Activated T-helper 17 cell treated with anti-CD3 and anti-CD28 coated beads, Interleukin-2, amount 50 U/mL, for 72 hours (primary cell): Measurements from ENCODE around the gene GGT6. TPM values are rescaled to one million over a fixed set of nuclear protein-coding genes. Genes with fewer than 3 reads are reported as not detected.

Source experiments
- ATAC-seq: fragments of 150-1000 bp; cut with Tn5 transposase; replicated peaks from 2 replicates; pipeline ENCODE4 v1.10.0; 2021; ENCODE audit warnings: mild to moderate bottlenecking, moderate library complexity
- H3K27ac Mint-ChIP-seq: one replicate; pipeline ENCODE4 v1.8.0; 2022; ENCODE audit warnings: mixed read lengths
- H3K27me3 Mint-ChIP-seq: one replicate; pipeline ENCODE4 v1.8.0; 2022; ENCODE audit warnings: mixed read lengths
- H3K36me3 Mint-ChIP-seq: one replicate; pipeline ENCODE4 v1.8.0; 2022; ENCODE audit warnings: low read depth, mild to moderate bottlenecking, mixed read lengths
- H3K4me1 Mint-ChIP-seq: one replicate; pipeline ENCODE4 v1.8.0; 2022; ENCODE audit warnings: mixed read lengths
- H3K4me3 Mint-ChIP-seq: one replicate; pipeline ENCODE4 v1.8.0; 2022; ENCODE audit warnings: mild to moderate bottlenecking, mixed read lengths
- H3K9me3 Mint-ChIP-seq: one replicate; pipeline ENCODE4 v1.8.0; 2022; ENCODE audit warnings: mixed read lengths
- total RNA-seq, 2 donors: library from RNA; stranded (reverse); gene quantifications; one replicate each; pipeline ENCODE4 v1.2.3, GENCODE V29; 2022

GGT6 gene
- total RNA-seq, 2 donors from 2014 or later: not detected

DNA sequence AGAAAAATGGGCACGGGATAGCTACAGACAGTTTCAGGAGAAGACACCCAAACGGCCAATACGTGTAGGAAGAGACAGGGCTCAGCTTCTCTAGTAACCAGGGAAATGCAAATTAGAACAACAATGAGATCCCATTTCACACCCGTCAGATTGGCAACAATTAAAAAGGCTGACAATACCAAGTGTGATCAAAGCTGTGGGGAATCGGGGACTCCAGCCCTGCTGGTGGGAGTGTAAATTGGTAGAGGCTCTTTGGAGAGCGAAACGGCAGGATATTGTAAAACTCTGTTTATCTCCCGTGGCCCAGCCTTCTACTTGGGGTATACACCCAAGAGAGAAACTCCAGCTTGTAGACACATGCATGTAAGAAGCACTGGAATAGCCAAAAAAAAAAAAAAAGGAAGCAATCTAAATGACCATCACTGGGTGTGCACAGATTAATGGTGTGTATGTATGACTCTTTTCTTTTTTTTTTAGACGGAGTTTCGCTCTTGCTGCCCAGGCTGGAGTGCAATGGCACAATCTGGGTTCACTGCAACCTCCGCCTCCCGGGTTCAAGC is 32.7 kb downstream of the GGT6 start:
- no peak overlapping the region for H3K4me3 Mint-ChIP-seq
- no peak overlapping the region for H3K27ac Mint-ChIP-seq
- no peak for ATAC-seq
- H3K9me3 Mint-ChIP-seq: no peaks in the 10 kb centered on the region
- H3K27me3 Mint-ChIP-seq: peaks cover 5% of the 10 kb centered on the region
- no peaks in the 10 kb centered on the region for H3K4me1 Mint-ChIP-seq
- H3K36me3 Mint-ChIP-seq: no peaks in the 10 kb centered on the region

DNA sequence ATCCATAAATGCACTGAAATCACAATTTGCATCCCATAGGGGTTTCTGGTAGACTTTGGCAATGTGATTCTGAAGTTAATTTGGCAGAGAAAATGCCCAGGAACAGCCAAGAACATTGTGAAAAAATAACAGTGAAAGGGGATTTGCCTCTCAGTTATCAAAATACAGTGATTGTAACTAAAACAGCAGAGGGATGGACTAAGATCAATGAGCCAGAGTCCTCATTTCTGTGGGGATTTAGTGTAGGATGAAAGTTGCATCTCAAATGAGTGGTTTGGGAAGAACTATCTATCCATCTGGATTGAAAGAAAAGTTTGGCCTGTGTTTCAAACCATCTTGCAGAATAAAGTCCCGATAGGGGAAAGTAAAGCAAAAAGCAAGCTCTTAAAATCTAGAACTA is 33.2 kb downstream of the GGT6 start:
- Mint-ChIP-seq H3K36me3 (no peaks in the 10 kb centered on the region), H3K9me3 (no peaks in the 10 kb centered on the region), H3K4me3 (no peak overlapping the region), H3K27me3 (peaks cover 4% of the 10 kb centered on the region), H3K27ac (no peak overlapping the region), H3K4me1 (no peaks in the 10 kb centered on the region)
- ATAC-seq: no peak

- Mint-ChIP-seq H3K36me3 (no peaks in the 10 kb centered on the region), H3K27ac (no peak overlapping the region), H3K4me1 (no peaks in the 10 kb centered on the region), H3K9me3 (no peaks in the 10 kb centered on the region), H3K4me3 (no peak overlapping the region), H3K27me3 (no peaks in the 10 kb centered on the region)
- ATAC-seq: no peak
These were observed 34.5 kb downstream of the GGT6 start for GRCh38 chr17:4525691-4526397.

GRCh38 chr17:4523946-4524345 is 36.4 kb downstream of the GGT6 start:
- no peak overlapping the region for H3K4me3 Mint-ChIP-seq

DNA sequence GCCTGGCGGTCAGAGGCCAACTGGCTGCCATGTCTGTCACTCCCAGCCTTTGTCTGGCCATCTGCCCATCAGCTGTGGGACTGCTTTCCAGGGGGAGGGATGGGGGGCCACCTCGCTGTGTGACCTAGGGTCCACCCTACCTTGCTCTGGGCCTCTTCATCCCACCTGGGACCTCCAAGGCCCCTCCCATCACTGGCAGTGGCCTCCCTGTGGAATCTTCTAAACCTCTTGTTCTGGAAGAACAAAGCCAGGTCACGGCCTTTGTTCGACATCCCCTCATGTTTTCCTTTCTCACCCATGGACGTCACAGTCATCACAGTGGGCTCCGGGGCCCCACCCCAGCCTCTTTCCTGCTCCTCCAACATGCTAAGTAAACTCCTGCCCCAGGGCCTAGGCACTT is 37.7 kb downstream of the GGT6 start:
- H3K4me1 Mint-ChIP-seq: no peaks in the 10 kb centered on the region
- no peaks in the 10 kb centered on the region for H3K9me3 Mint-ChIP-seq
- H3K27me3 Mint-ChIP-seq: no peaks in the 10 kb centered on the region
- ATAC-seq: no peak
- no peaks in the 10 kb centered on the region for H3K36me3 Mint-ChIP-seq
- no peak overlapping the region for H3K27ac Mint-ChIP-seq
- no peak overlapping the region for H3K4me3 Mint-ChIP-seq

More at GRCh38 chr17:4523946-4524345, 36.4 kb downstream of the GGT6 start:
- Mint-ChIP-seq H3K9me3 (no peaks in the 10 kb centered on the region), H3K27ac (no peak overlapping the region), H3K27me3 (no peaks in the 10 kb centered on the region), H3K36me3 (no peaks in the 10 kb centered on the region), H3K4me1 (no peaks in the 10 kb centered on the region)
- ATAC-seq: no peak

DNA sequence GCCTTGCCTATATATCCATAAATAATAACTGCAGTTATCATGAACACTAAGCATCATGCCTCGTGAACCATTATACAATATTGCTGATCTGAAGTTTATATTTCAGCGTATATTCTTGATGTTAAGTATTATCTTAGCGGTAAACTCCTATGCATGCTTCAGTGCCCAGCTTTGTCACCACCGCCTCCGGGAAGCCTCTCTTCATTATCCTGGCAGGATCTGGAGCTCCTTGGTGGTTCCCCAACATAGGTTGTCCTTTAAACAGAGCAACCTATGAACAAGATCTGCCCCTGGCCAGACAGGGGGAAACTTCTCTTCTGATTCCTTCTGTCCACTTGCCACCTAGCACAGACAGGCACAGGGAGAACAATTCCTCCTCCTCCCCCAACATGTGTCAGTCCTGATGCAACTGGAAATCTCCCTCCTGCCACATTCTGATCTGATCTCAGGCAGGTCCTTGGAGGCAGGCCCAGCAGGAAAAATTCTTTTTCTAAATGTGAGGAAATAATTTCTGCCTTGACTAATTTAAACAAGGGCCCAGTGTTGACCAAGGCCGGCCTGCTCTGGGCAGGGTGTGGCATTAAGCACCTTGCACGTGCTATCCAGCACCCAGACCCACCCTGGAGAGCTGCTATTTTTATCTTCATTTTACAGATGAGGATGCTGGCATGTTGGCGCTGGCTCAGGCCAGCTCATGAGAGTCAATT is 39.3 kb downstream of the GGT6 start:
- Mint-ChIP-seq H3K4me3 (no peak overlapping the region), H3K27ac (peak overlapping the region; percentile 56), H3K27me3 (no peaks in the 10 kb centered on the region), H3K4me1 (no peaks in the 10 kb centered on the region), H3K36me3 (no peaks in the 10 kb centered on the region), H3K9me3 (no peaks in the 10 kb centered on the region)
- no peak for ATAC-seq

DNA sequence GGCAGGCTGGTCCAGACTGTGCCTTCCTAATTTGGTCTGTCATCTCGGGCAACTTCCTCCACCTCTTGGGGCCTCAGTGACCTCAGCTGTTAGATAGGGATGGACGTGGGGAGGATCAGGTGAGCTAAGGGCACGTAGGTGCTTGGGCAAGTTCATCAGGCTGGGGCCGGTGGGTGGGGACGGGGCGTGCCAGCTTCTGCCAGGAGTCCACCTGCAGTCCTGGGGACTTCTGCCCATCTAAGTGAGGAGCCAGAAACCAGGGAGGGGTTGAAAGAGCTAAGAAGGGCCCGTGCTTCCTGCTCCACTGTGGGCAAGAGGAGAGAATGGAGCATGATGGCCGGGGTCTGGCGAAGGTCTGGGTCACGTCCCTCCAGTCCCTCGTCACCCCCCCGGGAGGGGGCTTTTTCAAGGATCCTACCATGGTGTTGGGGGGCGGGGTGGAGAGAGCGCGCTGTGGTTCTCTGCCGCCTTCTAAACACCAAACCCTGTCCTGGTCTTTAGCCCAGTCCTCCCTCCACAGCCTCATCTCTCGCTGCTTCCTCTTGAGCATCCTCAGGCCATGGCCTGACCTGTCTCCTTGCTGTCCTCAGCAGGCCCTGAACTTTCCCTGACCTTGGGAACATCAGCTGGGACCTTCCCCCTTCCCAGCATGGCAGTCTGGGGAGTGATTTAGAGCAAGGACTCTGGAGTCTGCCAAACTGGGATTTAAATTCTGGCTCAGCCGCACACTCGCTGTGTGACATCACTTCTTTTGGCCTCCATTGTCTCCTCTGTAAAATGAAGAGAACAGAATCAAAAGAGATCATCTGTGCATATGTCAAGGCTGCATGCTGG is 40.1 kb downstream of the GGT6 start:
- no peak for ATAC-seq
- H3K9me3 Mint-ChIP-seq: no peaks in the 10 kb centered on the region
- H3K4me3 Mint-ChIP-seq: no peak overlapping the region
- H3K27me3 Mint-ChIP-seq: no peaks in the 10 kb centered on the region
- H3K27ac Mint-ChIP-seq: peak overlapping the region; percentile 56
- H3K4me1 Mint-ChIP-seq: no peaks in the 10 kb centered on the region
- no peaks in the 10 kb centered on the region for H3K36me3 Mint-ChIP-seq

- ATAC-seq: no peak
- H3K9me3 Mint-ChIP-seq: no peaks in the 10 kb centered on the region
- no peak overlapping the region for H3K4me3 Mint-ChIP-seq
- no peaks in the 10 kb centered on the region for H3K36me3 Mint-ChIP-seq
- H3K27ac Mint-ChIP-seq: no peak overlapping the region
- H3K27me3 Mint-ChIP-seq: no peaks in the 10 kb centered on the region
- no peaks in the 10 kb centered on the region for H3K4me1 Mint-ChIP-seq
These were observed 41.0 kb downstream of the GGT6 start for GRCh38 chr17:4519361-4519788.

DNA sequence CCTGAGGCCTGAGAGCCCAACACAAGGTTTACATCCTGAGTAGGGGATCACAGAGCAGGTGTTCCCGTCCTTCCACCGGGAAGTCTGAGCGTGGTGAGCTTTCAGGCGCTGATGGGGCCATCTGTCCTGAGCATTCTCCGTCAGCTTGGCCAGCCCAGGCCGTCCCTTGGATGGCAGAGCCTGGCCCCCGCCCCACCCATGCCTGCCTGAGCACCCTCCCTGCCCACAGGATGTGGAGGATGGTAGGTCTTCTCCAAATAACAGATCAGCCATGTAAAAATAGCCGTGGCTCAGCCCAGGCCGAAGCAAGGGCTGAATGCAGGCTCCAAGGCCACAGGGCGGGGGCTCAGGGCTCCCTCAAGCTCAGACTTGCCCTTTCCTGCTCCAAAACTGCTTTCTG is 41.5 kb downstream of the GGT6 start:
- no peaks in the 10 kb centered on the region for H3K9me3 Mint-ChIP-seq
- no peak for ATAC-seq
- H3K4me3 Mint-ChIP-seq: no peak overlapping the region
- no peak overlapping the region for H3K27ac Mint-ChIP-seq
- H3K27me3 Mint-ChIP-seq: no peaks in the 10 kb centered on the region
- H3K36me3 Mint-ChIP-seq: no peaks in the 10 kb centered on the region
- no peaks in the 10 kb centered on the region for H3K4me1 Mint-ChIP-seq

GRCh38 chr17:4516735-4517134 is 43.6 kb downstream of the GGT6 start:
- no peak for ATAC-seq
- Mint-ChIP-seq H3K4me3 (no peak overlapping the region), H3K4me1 (no peaks in the 10 kb centered on the region), H3K27me3 (no peaks in the 10 kb centered on the region), H3K36me3 (no peaks in the 10 kb centered on the region), H3K9me3 (no peaks in the 10 kb centered on the region), H3K27ac (no peak overlapping the region)

GRCh38 chr17:4515501-4515900 is 44.9 kb downstream of the GGT6 start:
- ATAC-seq: no peak
- H3K9me3 Mint-ChIP-seq: no peaks in the 10 kb centered on the region
- no peak overlapping the region for H3K4me3 Mint-ChIP-seq
- H3K4me1 Mint-ChIP-seq: no peaks in the 10 kb centered on the region
- H3K36me3 Mint-ChIP-seq: no peaks in the 10 kb centered on the region
- H3K27me3 Mint-ChIP-seq: no peaks in the 10 kb centered on the region
- H3K27ac Mint-ChIP-seq: no peak overlapping the region

DNA sequence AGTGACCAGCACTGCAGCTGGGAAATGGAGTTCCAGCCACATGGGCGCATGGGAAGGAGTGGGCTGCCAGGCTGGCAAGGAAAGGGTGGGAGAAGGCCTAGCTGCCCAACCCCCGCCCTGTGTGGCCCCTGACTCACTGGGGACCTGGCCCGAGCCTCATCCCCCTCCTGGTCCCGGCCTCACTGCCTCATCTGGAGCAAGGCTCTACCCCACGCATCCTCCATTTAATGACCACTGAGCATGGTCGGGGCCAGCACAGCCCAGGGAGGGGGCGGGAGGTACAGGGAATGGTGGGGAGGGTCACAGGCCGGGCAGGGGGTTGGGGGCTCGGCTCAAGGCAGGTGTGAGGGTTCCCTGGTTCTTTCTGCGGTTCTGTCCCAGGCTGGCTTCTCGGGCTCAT is 45.6 kb downstream of the GGT6 start:
- H3K27ac Mint-ChIP-seq: no peak overlapping the region
- H3K9me3 Mint-ChIP-seq: no peaks in the 10 kb centered on the region
- H3K27me3 Mint-ChIP-seq: no peaks in the 10 kb centered on the region
- H3K36me3 Mint-ChIP-seq: no peaks in the 10 kb centered on the region
- H3K4me3 Mint-ChIP-seq: no peak overlapping the region
- no peak for ATAC-seq
- H3K4me1 Mint-ChIP-seq: no peaks in the 10 kb centered on the region

GRCh38 chr17:4514206-4514605 is 46.2 kb downstream of the GGT6 start:
- no peak overlapping the region for H3K4me3 Mint-ChIP-seq
- ATAC-seq: no peak
- H3K9me3 Mint-ChIP-seq: no peaks in the 10 kb centered on the region
- peaks cover 5% of the 10 kb centered on the region for H3K4me1 Mint-ChIP-seq
- no peak overlapping the region for H3K27ac Mint-ChIP-seq
- H3K27me3 Mint-ChIP-seq: no peaks in the 10 kb centered on the region
- no peaks in the 10 kb centered on the region for H3K36me3 Mint-ChIP-seq

GRCh38 chr17:4513113-4514032 is 47.0 kb downstream of the GGT6 start:
- Mint-ChIP-seq H3K9me3 (no peaks in the 10 kb centered on the region), H3K36me3 (no peaks in the 10 kb centered on the region), H3K27me3 (no peaks in the 10 kb centered on the region), H3K27ac (no peak overlapping the region), H3K4me1 (peaks cover 12% of the 10 kb centered on the region), H3K4me3 (no peak overlapping the region)
- no peak for ATAC-seq
